H1 (cell line): Measurements from ENCODE around the gene PA2G4. TPM values are rescaled to one million over a fixed set of nuclear protein-coding genes. Genes with fewer than 3 reads are reported as not detected.

ENCODE experiments used
- BACH1 ChIP-seq: IDR thresholded peaks from 2 replicates; pipeline ENCODE4 v1.6.1; 2012; ENCODE audit warnings: low read length, improper control_type of control experiment
- BCL11A ChIP-seq, 2 experiments: IDR thresholded peaks; one replicate each; pipeline ENCODE4 v1.6.1; 2011; ENCODE audit warnings: low read depth in 2 of 2, low read length in 2 of 2, mild to moderate bottlenecking in 2 of 2
- BRCA1 ChIP-seq: IDR thresholded peaks from 2 replicates; pipeline ENCODE4 v1.6.1; 2012; ENCODE audit warnings: low read depth, low read length, improper control_type of control experiment
- CHD1 ChIP-seq: IDR thresholded peaks from 2 replicates; pipeline ENCODE4 v1.6.1; 2012; ENCODE audit warnings: low read depth, low read length, improper control_type of control experiment
- CREB1 ChIP-seq: IDR thresholded peaks from 2 replicates; pipeline ENCODE4 v1.6.1; 2012; ENCODE audit warnings: inconsistent platforms
- CTCF ChIP-seq, 3 experiments: IDR thresholded peaks; 1 replicate in 2 of 3; 2 replicates in 1 of 3; pipeline versions ENCODE4 v1.5.1 to v1.6.1; 2011; ENCODE audit warnings: low read length in 3 of 3, mild to moderate bottlenecking in 3 of 3, inconsistent platforms in 2 of 3, low read depth in 1 of 3, moderate library complexity in 1 of 3; ENCODE audit not compliant: insufficient read depth in 1 of 3; ENCODE audit errors: control extremely low read depth in 1 of 3
- EGR1 ChIP-seq: IDR thresholded peaks from 2 replicates; pipeline ENCODE4 v1.6.1; 2011; ENCODE audit warnings: low read depth, low read length, borderline replicate concordance
- HDAC2 ChIP-seq, 2 experiments: fragments of 300-600 bp in 1 of 2; sonication (generic) in 1 of 2; IDR thresholded peaks; 2 replicates each; pipeline ENCODE4 v1.6.1; 2011 to 2012; ENCODE audit warnings: low read depth in 2 of 2, low read length in 2 of 2, mild to moderate bottlenecking in 2 of 2, moderate library complexity in 2 of 2, borderline replicate concordance in 1 of 2, inconsistent platforms in 1 of 2
- NANOG ChIP-seq: IDR thresholded peaks from 2 replicates; pipeline ENCODE4 v1.6.1; 2011; ENCODE audit warnings: low read length, low read depth, mild to moderate bottlenecking, inconsistent platforms; ENCODE audit not compliant: insufficient read depth, poor library complexity, severe bottlenecking
- PHF8 ChIP-seq: fragments of 200-600 bp; sonication (generic); conservative IDR thresholded peaks from 2 replicates; pipeline ENCODE4 v1.7.1; 2012; ENCODE audit warnings: low read depth, mild to moderate bottlenecking, inconsistent platforms, low read length, moderate library complexity
- POLR2A ChIP-seq, 2 experiments: IDR thresholded peaks; 1 replicate in 1 of 2; 2 replicates in 1 of 2; pipeline ENCODE4 v1.6.1; 2011; ENCODE audit warnings: low read depth in 2 of 2, low read length in 2 of 2, mild to moderate bottlenecking in 2 of 2; ENCODE audit errors: control extremely low read depth in 1 of 2
- SAP30 ChIP-seq: fragments of 300-600 bp; sonication (generic); IDR thresholded peaks from 2 replicates; pipeline ENCODE4 v1.7.1; 2012; ENCODE audit warnings: low read length, moderate library complexity, mild to moderate bottlenecking, inconsistent platforms; ENCODE audit not compliant: insufficient read depth, insufficient replicate concordance
- SIN3A ChIP-seq, 2 experiments: IDR thresholded peaks in 1 of 2; conservative IDR thresholded peaks in 1 of 2; 2 replicates each; pipeline ENCODE4 v1.6.1; 2011 to 2012; ENCODE audit warnings: low read length in 2 of 2, improper control_type of control experiment in 1 of 2, low read depth in 1 of 2, mild to moderate bottlenecking in 1 of 2
- SP1 ChIP-seq: IDR thresholded peaks from 2 replicates; pipeline ENCODE4 v1.6.1; 2011; ENCODE audit warnings: low read depth, low read length
- SP2 ChIP-seq: IDR thresholded peaks from 2 replicates; pipeline ENCODE4 v1.6.1; 2012; ENCODE audit warnings: mild to moderate bottlenecking, low read length, inconsistent platforms
- SP4 ChIP-seq: IDR thresholded peaks from 2 replicates; pipeline ENCODE4 v1.6.1; 2012; ENCODE audit warnings: low read length, inconsistent platforms
- TAF1 ChIP-seq: IDR thresholded peaks from 2 replicates; pipeline ENCODE4 v1.6.1; 2011; ENCODE audit warnings: mild to moderate bottlenecking, low read depth, low read length
- TAF7 ChIP-seq: optimal IDR thresholded peaks from 2 replicates; pipeline ENCODE3; 2011; ENCODE audit warnings: low read depth, mild to moderate bottlenecking, inconsistent platforms, low read length, moderate library complexity, borderline replicate concordance
- TCF12 ChIP-seq: IDR thresholded peaks from 2 replicates; pipeline ENCODE4 v1.6.1; 2011; ENCODE audit warnings: low read depth, mild to moderate bottlenecking, low read length
- TEAD4 ChIP-seq: IDR thresholded peaks from 2 replicates; pipeline ENCODE4 v1.6.1; 2012; ENCODE audit warnings: low read depth, low read length, inconsistent platforms, mixed read lengths
- USF2 ChIP-seq: IDR thresholded peaks from 2 replicates; pipeline ENCODE4 v1.6.1; 2011; ENCODE audit warnings: low read length, improper control_type of control experiment
- polyA plus RNA-seq, 7 experiments: library from polyadenylated mRNA; depleted of rRNA in 3 of 7; stranded (reverse) in 5 of 7; unstranded in 2 of 7; fragments of >200 nt in 5 of 7; fragments of 200-250 nt in 2 of 7; gene quantifications; 1 replicate in 5 of 7; 2 replicates in 1 of 7; 4 replicates in 1 of 7; pipeline versions ENCODE4 v1.2.1 to v1.2.3, GENCODE V29; 2011 to 2013; ENCODE audit warnings: missing spikeins in 2 of 7, mixed read lengths in 2 of 7
- total RNA-seq: library from RNA; stranded (reverse); fragmentation: NEBNext Ultra II Directional; extraction: Animal tissue kit (Norgen Biotek cat#: 25700); gene quantifications from 2 replicates; pipeline ENCODE4 v1.2.1, GENCODE V29; 2021

PA2G4 gene
- total and polyA plus RNA-seq, 2 of the 8 experiments (the other 6 are each of a cell fraction or from before 2014, with no cell fraction given) = 159 to 242 TPM

GRCh38 chr12:56127888-56128669 is 23.7 kb downstream of the PA2G4 start, which contains the start of gene ESYT1 (continued):
- TF ChIP-seq CHD1 (no peak; the same call in 1 of the 2 replicates), SIN3A (conservative IDR thresholded peaks at IDR 0.05 in 1 of 2, IDR thresholded peaks at IDR 0.05 in 1 of 2; ENCODE audit: low read depth in 1 of 2, low read length in 2 of 2) (peak in 1 of 2 experiments; percentile 88; a peak in 1 of 4 replicates), POLR2A (IDR thresholded peaks at IDR 0.05; ENCODE audit: control extremely low read depth in 1 of 2, low read depth in 2 of 2, low read length in 2 of 2) (peak; percentile 93 to 96), TAF7 (peak; percentile 83), EGR1 (no peak), TAF1 (peak; percentile 91), TEAD4 (no peak), SAP30 (no peak), CTCF (IDR thresholded peaks at IDR 0.05; ENCODE audit: control extremely low read depth in 1 of 3, insufficient read depth in 1 of 3, low read depth in 1 of 3, low read length in 3 of 3) (no peak), TCF12 (no peak), SP1 (0 out of 2 replicates have a peak, but pooled peaks have one; percentile 7), PHF8 (peak; percentile 76), BRCA1 (no peak), NANOG (no peak), SP2 (no peak), SP4 (peak; percentile 58), USF2 (peak; percentile 63; the same call in 1 of the 2 replicates), BACH1 (no peak), HDAC2 (IDR thresholded peaks at IDR 0.05; ENCODE audit: borderline replicate concordance in 1 of 2, low read depth in 2 of 2, low read length in 2 of 2) (no peak), BCL11A (IDR thresholded peaks at IDR 0.05; ENCODE audit: low read depth in 2 of 2, low read length in 2 of 2) (no peak), CREB1 (peak; percentile 91)
